ENCODE results near the gene QRFP.
A peak's percentile ranks its signal among the peaks of the same experiment; 100 is the strongest.

Gene QRFP

DNA sequence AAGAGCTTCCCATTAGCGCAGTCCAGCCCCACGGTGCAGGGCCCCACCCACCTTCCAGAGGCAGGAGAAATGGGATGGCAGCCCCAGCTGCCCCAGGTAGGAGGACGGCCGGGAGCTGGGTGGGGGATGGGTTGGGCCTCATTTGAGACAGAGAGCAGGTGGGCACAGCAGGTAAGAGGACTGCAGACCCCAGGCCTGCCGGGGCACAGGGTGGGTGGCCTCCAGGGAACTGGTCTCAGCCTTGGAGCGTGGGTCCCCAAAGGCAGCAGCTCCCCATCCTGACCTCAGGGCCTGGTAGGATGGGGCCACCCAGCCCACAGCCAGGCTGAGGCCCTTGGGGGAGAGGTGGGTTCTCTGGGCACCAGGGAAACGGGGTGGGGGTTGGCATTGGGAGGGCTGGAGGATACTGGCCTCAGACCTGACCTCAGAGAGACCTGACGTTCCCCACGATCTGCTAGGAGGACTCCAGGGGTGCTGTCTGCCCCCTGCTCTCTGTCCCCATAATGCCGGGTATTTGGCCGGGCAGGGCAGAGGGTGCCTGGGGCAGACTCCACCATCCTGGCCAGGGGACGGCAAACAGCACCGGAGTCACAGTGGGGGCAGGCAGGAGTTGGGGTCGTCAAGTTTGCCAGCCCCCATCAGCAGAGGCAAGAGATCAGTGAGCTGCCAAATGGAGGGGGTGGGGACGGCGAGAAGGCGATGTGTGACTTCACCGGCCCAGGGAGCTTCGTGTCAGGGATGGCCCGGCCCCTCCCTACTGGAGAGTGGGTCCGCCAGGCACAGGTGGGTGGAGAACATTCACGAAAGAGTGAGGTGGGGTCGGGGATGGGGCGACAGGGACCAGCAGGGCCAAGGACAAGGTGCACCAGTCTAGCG lies 6.8 kb upstream of the QRFP start:
- DNase-seq = no peak

GRCh38 chr9:130902204-130903185 lies 5.9 kb upstream of the QRFP start:
- no peak for DNase-seq

GRCh38 chr9:130901498-130902203 lies 5.0 kb upstream of the QRFP start:
- DNase-seq = no peak

GRCh38 chr9:130900701-130901497 lies 4.3 kb upstream of the QRFP start:
- no peak for DNase-seq

DNA sequence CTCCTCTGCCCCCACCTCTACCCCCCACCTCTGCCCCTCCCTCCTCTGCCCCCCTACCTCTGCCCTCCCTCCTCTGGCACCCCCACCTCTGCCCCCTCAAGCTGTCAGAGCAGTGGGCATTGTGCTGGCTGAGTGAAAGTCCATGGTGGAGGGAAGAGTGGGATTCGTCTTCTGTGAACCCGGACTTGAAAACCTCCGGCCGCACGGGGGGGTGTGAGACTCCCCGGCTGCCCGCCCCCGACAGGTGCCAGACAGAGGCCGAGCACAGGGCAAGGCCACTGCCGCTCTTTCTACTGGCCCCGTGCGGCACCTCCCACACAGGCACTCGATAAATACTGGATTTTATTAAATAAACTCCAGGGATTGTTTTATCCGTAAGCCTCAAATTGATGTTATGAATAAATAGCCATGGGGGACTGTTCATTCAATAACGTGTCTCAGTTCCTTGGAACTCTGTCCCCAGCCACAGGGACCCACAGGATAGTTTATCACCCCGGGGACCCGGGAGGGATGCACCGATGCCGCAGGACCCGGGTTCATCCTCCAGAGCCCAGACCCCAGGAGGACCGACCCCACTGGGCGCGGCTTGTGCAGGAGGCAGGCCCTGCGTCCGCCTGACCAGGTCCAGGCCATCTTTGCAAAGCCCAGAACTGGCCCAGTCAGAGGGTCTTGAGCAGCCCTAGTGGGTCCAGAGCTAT lies 2.6 kb upstream of the QRFP start:
- DNase-seq = no peak

DNA sequence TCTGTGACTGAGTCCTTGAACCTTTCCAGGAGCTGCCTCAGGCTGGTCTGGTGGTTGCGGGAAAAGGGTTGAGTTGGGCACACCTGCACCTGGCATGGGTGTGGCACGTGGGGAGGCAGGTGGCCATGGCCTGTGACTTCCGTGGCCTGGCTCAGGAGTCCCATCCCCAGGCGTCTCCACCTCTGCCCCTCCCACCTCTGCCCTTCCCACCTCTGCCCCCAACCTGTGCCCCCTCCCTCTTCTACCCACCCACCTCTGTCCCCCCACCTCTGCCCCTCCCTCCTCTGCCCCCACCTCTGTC lies 1.9 kb upstream of the QRFP start:
- DNase-seq = no peak

DNA sequence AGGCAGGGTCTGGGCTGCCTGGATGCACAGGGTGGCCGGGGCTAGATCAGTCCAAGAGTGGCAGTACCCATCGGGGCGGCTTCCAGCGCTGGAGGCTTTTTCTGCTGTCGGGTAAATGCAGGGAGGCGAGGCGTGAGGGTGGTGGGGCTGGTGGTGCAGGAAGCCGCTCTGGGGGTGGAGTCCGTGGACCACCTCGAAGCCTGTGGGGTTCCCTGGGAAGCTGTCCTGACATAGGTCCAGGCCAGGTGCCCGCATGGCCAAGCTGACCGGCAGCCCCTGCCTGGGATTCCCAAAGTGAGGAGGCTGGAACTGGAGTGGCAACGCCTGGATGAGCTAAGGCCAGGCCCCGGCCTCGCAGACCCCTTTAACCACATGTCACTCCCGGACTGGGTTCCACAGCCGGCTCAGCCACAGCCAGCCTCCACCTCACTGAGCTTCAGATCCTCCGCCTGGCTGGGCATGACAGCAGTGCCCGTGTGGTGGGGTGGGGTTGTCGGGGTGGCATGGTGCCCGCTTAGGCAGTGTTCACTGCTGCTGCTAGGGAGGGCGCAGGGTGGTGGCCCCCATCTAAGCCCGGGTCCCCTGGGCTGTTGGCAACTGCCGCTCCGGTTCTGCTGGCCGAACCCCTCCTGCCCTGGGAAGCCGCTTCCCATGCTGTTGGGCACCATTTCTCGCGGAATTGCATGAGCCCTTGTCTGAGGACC lies 1.4 kb upstream of the QRFP start:
- DNase-seq = no peak

GRCh38 chr9:130897105-130897751 lies 616 bp upstream of the QRFP start:
- no peak for DNase-seq

GRCh38 chr9:130895481-130896232 lies 955 bp downstream of the QRFP start:
- no peak for DNase-seq

GRCh38 chr9:130895038-130895437 lies 1.6 kb downstream of the QRFP start:
- no peak for DNase-seq

DNA sequence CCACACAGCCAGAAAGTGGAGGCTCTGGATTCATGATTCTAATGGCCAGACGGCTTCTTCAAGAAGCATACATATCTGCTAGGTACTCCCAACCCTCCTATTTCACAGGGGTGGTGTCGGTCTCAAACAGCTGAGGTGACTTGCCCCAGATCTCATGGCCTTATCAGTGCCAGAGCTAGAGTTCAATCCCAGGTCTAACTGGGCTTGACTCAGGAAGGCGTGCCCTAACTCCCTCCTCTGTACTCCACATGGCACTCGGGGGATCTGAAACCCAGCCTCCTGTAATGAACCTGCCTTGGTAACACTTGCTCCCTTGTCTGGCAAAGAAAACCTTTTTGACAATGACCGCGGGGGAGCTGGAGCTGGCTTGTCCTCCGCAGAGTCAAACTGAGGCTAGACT lies 2.1 kb downstream of the QRFP start:
- no peak for DNase-seq

DNA sequence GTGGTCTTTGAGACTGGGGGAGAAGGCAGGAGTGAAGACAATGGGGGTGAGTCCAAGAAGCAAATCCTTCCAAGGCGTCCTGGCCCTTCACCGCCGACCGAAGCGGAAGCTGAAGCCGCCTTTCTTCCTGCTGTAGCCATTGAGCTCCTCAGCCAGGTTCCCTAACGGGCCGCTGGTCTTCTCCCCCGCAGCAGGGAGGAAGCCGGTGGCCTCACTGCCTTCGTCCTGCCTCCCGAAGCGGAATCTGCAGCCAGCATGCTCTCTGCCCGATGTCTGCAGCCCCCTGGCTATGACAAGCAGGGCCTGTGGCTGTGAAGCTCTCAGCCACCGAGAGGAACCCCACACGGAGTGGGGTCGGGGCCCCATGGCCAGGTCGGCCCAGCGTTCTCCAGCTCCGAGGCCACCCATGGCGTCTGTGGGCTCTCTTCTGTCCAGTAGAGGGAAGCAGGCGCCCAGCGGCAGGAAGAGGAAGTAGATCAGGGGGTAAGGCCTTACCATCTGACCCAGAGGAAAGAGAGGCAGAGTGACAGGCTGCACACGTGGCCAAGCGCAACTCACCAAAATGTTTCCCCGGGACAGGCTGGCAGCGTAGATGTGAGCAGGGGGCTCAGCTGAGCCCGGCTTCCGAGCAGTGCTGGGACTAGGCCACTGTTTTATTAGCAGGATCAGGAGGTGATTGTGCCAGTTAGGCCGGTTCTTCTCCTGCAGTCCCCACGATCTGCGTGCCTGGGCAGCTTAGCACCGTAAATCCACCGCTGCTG lies 3.1 kb downstream of the QRFP start:
- peak in 1 of 2 donors; percentile 36 for DNase-seq

GRCh38 chr9:130892477-130893304 lies 3.9 kb downstream of the QRFP start:
- no peak for DNase-seq

DNA sequence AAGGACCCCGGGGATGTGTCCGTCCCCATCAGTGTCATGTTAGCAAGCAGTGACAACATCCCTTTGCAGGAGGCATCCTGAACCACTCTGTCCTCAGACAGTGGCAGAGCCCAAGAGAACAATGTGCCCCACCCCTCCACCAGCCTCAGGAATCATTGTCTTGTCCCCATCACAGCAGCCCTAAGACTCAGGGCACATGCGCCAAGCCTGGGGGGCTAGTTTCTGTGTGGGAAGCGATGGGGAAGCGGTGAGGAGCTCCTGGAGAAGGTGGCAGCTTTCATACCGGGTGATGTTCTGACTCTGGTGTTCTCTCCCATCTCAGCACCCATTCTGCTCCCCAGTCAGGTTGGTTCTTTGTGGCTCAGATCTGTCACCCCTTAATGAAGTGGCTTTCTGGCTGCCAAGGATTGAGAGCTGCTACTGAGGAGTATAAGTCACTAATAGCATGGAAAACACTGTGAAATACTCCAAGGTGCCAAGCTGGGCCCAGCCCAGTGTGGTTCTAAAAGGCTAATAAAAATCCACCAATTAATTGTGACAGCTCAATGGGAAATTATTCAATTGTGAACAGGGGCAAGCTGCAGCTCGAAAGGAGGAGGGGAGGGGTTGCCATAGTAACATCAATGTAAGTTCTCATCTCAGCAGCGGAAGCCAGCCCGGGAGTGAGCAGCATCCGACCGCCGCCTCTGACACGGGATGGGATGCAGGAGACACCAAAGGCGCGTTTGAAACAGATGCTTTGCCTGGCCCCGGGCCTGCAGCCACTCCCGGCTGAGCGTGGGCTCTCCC lies 4.7 kb downstream of the QRFP start:
- DNase-seq = peak; percentile 28 to 34

DNA sequence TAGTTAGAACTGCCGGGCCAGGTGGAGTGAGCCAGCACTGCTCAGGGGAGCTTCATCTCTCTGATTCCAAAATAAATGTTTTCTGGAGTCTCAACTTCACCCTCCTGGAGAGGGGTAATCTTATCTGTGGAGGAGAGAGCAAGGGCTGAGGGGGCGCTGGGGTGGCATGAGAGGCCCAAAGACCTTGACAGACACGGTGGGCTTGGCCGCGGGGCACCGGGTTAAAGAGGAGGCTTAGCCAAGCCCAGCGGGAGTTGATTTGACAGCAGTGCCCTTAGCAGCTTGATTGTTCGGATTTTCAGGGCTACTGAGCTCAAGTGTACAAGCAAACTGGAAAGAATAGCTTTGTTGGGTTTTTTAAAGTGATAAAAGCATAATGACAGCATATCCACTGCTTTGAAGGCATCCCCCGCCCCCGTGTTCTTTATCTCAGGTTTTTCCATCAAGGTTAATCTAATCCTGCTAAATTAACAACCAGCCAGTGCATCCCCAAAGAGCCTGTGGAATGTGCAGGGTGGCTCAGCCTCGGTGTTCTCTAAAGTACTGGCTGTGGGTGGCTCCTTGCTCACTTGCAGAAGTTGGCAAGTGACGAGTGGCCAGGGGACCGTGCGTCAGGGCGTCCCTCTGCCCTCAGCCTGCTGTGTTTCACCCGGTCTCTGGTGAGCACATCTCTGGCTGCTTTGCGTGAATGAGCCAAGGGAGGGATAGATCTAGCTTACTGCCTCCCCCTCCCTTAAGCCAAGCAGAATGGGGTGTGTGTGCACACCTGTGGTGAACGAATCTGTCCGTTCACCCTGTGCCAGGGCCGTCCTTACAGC lies 5.5 kb downstream of the QRFP start:
- no peak for DNase-seq

- DNase-seq = no peak
These were observed 6.5 kb downstream of the QRFP start for GRCh38 chr9:130890124-130890523.
